Activated CD4-positive, alpha-beta T cell treated with anti-CD3 and anti-CD28 coated beads for 24 hours (primary cell): ENCODE results near the gene MEX3D.
"Not testable (repeated sequence)": the region's sequence is repeated elsewhere in the genome, so short reads cannot be mapped to it uniquely, and the experiment has no call there.

Experiments
- DNase-seq, 2 donors: peaks; one replicate each; pipeline ENCODE4 v3.0.0-alpha.2; 2020; ENCODE audit warnings: low read depth in 2 of 2

The MEX3D gene

DNA sequence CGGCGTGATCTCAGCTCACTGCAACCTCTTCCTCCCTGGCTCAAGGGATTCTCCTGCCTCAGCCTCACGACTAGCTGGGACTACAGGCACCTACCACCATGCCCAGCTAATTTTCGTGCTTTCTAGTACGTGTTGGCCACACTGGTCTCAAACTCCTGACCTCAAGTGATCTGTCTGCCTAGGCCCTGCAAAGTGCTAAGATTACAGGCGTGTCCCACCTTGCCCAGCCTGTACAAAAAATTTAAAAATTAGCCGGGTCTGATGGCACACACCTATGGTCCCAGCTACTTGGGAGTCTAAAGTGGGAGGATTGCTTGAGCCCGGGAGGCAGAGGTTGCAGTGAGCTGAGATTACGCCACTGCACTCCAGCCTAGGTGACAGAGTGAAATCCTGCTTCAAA lies 4.7 kb upstream of the MEX3D start:
- no peak for DNase-seq

DNA sequence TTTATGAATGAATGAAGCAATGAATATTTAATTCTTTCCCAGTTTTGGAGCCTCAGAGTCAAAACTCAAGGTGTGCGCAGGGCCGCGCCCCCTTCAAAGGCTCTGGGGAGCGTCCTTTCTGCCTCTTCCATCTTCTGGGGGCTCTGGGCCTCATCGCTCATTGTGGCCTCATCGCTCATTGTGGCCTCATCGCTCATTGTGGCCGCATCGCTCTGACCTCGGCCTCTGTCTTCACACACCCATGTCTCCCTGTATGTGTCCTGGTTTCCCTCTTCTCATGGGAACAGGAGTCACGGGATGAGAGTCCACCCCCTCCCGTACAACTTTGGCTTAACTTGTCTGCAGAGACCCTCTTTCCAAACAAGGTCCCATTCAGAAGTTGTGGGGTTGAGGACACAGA lies 3.2 kb upstream of the MEX3D start:
- no peak for DNase-seq

- no peak for DNase-seq
Observed at GRCh38 chr19:1570836-1571235, 2.7 kb upstream of the MEX3D start.

- DNase-seq, result no peak
Observed at GRCh38 chr19:1569997-1570396, 1.9 kb upstream of the MEX3D start.

GRCh38 chr19:1567848-1568227 lies 287 bp downstream of the MEX3D start:
- no peak for DNase-seq

GRCh38 chr19:1567116-1567847 lies 843 bp downstream of the MEX3D start:
- no peak for DNase-seq

DNA sequence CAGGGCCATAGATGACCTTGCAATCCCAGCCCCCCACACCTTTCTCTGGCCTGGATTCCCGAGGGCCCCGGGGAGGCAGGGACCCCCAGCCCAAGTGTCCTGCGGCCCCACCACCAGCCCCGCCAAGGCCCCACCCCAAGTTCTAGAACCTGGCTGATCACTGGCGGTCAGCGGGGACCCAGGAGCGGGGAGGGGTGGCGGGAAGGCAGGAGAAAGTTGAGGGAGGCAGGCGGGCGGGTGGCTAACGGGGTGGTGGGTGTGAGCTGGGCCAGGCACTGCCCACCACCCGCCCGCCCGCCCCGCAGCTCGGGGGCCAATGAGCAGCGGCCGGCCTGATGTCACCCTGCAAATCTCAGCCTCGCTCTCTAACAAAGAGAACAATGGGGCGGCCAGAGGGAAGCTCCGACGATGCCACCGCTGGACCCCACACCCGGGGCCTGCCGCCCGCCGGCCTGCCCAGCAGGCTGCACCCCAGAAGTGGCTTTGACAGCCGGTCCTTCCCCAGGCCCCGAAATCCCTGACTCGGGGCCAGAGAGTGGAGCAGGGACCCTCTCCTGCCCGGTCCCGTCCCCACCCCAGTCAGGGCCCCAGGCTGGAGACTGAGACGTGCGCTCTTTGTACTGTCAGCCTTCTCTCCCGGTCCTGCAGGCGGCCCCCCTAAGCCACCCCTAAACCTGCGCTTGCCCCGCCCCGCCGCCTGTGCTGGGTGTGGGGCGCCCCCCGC lies 1.6 kb downstream of the MEX3D start:
- no peak for DNase-seq

DNA sequence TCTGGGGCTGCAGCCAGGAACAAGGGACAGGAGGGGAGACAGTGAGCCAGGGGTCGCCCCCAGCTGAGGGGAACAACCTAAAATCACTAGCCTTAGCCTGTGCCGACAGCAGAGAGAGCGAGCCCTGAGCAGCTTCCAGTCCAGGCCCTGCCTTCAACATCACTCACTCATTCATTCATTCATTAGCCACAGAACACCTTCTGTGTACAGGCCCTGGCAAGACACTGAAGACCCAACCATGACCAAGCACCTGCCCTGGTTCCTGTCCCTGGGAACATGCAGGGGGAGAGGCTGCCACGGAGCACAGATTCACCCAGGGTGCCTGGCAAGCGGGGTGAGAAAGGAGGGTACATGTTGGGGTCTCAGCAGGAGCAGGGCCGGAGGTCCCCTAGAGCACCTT lies 4.9 kb downstream of the MEX3D start:
- no peak for DNase-seq

GRCh38 chr19:1561236-1561842 lies 6.8 kb downstream of the MEX3D start:
- DNase-seq, result no peak

DNA sequence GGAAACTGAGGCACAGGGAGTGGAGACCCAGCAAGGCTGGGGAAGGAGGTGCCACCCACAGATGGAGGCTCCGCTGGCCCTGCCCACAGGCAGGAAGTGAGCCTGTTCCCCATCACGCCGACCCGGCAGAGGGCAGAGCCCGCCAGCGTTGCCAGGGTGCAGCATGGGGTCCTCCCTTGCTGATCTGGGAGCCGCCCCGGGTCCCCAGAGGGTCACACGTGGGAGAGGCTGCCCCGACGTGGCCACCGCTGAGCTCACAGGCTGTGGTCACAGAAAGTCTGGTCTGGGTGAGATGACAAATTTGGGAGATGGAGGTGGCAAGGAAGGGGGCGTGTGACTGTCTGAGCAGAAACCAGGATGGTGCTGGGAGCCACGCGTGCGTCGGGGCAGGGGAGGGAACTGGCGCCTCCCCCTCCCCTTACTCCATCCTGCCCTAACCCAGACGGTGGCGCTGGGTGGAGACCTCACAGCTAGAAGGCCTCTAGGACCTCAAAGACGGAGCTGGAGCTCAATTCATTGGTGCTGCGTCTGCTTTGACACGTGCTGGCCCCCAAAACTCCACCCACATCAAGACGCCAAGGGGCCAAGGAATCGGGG lies 7.7 kb downstream of the MEX3D start:
- no peak for DNase-seq

DNA sequence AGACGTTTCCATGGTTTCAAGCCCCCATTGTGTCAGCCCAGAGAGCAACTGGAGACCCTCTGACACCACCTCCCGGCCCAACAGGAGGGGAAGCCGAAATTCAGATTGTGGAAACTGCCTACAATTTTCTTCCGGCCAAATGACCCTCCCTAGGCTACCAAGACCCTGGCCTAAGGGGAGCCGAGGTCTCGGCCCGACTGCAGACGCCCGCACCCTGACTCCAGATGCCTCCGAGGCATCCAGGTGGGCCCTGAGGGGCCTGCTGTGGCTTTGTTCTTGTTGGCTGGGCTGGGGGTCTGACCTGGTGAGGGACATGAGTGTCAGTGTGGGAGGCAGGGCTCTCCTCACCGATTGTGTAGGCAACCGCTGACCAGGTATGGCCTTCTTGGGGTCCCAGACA lies 9.6 kb downstream of the MEX3D start:
- no peak for DNase-seq

DNA sequence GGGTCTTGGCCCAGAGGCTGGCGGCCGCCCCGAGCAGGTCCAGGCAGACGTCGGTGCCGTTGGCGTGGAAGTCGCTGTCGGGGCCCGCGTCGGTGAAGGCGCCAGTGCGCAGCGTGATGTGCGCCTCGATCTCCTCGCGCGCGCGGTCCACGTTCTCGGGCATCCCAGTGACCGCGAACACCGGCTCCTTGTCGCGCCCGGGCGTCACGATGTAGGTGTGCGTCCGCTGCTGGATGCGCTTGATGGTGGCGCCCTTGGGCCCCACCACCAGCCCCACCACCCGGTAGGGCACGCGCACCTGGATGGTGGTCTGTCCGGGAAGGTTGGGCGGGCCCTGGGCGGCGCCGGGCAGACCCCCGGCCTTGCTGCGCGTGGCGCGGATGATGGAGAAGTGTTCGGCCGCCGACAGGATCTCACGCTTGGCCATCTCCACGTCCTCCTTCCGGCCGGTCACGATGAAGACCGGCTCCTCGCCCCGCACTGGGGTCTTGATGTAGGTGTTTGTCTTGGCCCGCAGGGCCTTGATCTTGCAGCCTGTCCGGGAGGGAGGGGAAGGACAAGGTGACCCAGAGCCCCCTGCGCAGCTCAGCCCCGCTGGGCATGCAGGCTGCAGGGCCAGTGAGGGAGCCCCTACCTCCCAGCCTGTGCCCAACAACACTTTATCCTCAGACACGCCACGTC lies 11.6 kb downstream of the MEX3D start:
- DNase-seq, result no peak

DNA sequence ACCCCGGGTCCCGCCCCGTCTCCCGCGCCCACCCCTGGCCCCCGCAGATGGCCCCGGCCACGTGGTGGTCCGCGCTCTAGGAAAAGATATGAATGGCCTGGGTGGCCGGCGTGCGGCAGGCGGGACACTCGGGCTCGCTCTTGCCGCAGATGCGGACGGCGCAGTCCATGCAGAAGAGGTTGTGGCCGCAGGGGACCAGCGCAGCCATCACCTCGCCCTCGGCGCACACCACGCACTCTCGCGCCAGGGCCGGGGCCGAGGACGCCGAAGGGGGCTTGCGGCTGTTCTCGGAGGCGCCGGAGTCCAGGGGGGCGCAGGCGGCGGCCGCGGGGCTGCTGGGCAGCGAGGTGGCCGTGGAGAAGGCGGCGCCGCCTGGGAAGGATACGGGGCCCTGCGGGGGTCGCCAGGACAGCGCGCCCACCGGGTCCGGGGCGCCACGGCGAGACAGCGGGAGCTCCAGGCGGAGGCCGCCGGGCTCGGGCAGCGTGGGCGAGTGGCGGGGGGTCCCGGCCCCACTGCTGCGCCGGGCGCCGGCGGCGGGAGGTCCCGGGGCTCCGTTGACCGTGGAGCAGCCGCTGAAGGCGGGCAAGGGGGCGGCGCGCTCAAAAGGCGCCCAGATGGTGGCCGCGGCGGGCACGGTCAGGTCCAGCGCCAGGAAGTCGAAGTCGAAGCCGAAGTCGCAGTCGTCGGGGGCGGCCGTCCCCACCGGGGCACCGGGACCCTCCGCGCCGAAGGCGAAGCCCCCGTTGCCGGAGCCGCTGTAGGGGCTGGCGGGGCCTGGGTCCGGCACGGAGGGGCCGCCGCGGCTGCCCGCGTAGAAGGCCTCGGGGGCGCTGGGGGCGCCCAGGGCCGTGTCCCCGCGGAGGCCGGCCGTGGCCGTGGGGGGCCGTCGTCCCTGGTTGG lies 12.4 kb downstream of the MEX3D start:
- DNase-seq, result no peak

- no peak for DNase-seq
Observed at GRCh38 chr19:1554968-1555367, 13.2 kb downstream of the MEX3D start.

- DNase-seq, result no peak
Observed at GRCh38 chr19:1553415-1553814, 14.7 kb downstream of the MEX3D start.

GRCh38 chr19:1551068-1552040 lies 16.8 kb downstream of the MEX3D start:
- no peak for DNase-seq

- no peak for DNase-seq
Observed at GRCh38 chr19:1549332-1549945, 18.7 kb downstream of the MEX3D start.

DNA sequence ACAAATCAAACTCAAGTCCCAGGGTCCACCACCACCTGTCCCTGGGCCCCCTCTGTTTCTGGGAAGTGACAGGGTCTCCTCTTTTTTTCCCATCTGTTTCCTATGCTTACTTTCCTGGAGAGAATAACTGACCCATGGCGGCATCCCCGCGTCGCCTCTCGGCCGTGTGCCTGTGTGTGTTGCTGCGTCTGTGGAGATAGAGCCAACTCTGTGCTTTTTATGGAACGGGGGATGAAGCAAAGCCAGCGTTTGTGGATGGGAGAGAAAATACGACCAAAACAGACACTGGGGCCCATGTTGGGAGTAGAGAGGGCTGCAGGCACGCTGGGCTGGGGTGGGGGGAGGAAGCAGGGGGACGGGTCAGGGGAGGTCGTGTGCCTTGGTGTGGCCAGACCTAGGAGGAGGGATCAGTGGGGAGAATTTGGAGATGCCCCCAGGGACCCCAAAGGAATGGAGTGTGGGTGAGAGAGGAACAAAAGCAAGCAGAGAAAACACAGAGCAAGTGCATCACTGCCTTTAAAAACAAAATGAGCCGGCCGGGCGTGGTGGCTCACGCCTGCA lies 27.7 kb downstream of the MEX3D start:
- DNase-seq, result no peak

DNA sequence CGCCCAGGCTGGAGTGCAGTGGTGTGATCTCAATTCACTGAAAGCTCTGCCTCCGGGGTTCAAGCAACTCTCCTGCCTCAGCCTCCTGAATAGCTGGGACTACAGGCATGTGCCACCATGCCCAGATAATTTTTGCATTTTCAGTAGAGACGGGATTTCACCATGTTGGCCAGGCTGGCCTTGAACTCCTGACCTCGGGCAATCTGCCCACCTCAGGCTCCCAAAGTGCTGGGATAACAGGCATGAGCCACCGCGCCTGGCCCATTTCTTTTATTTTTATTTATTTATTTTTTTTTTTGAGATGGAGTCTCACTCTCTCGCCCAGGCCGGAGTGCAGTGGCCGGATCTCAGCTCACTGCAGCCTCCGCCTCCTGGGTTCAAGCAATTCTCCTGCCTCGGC lies 28.4 kb downstream of the MEX3D start:
- DNase-seq, result not testable (repeated sequence)
